Measurements from ENCODE around the gene KHK. TPM values are rescaled to one million over a fixed set of nuclear protein-coding genes. Genes with fewer than 3 reads are reported as not detected.

The KHK gene
- total and polyA plus RNA-seq, 9 of the 15 experiments (the other 6 are each of a cell fraction or from before 2014, with no cell fraction given), result 1.5 to 10.7 (median 5.2) TPM

GRCh38 chr2:27086090-27086723 lies 365 bp upstream of the KHK start (continued):
- TF ChIP-seq BRF2 (IDR thresholded peaks at IDR 0.05; ENCODE audit: borderline replicate concordance, insufficient read depth, insufficient read length) (no peak), RFX7 (CRISPR knock-in tag; IDR thresholded peaks at IDR 0.05) (no peak), NR0B1 (IDR thresholded peaks at IDR 0.05; ENCODE audit: partially characterized antibody) (no peak), ZMIZ1 (IDR thresholded peaks at IDR 0.05; ENCODE audit: low read depth in 2 of 2, low read length in 2 of 2) (no peak), YY1 (IDR thresholded peaks at IDR 0.05; ENCODE audit: borderline replicate concordance in 1 of 3, control insufficient read depth in 1 of 3, extremely low read depth in 1 of 3, insufficient read depth in 3 of 3, insufficient read length in 1 of 3, insufficient replicate concordance in 2 of 3, low read depth in 1 of 3, low read length in 2 of 3) (peak in 2 of 3 experiments; percentile 59 to 77), CSDE1 (IDR thresholded peaks at IDR 0.05) (no peak), SP1 (CRISPR knock-in tag; IDR thresholded peaks at IDR 0.05) (peak; percentile 70; the same call in 1 of the 2 replicates), BRF1 (IDR thresholded peaks at IDR 0.05; ENCODE audit: borderline replicate concordance, extremely low read depth, insufficient read length) (no peak), PHF21A (IDR thresholded peaks at IDR 0.05; ENCODE audit: borderline replicate concordance, low read depth) (no peak), HDAC6 (IDR thresholded peaks at IDR 0.05; ENCODE audit: low read depth, low read length) (no peak), KLF10 (CRISPR knock-in tag; IDR thresholded peaks at IDR 0.05) (no peak), TCF7 (IDR thresholded peaks at IDR 0.05; ENCODE audit: borderline replicate concordance) (no peak), POLR2A (conservative IDR thresholded peaks at IDR 0.05) (peak; percentile 70), MYNN (IDR thresholded peaks at IDR 0.05) (no peak), MYNN (CRISPR knock-in tag; IDR thresholded peaks at IDR 0.05) (no peak)
- TF ChIP-seq, protein P1, sequence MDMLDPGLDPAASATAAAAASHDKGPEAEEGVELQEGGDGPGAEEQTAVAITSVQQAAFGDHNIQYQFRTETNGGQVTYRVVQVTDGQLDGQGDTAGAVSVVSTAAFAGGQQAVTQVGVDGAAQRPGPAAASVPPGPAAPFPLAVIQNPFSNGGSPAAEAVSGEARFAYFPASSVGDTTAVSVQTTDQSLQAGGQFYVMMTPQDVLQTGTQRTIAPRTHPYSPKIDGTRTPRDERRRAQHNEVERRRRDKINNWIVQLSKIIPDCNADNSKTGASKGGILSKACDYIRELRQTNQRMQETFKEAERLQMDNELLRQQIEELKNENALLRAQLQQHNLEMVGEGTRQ (CRISPR knock-in tag; IDR thresholded peaks at IDR 0.05), result peak; percentile 85
- TF ChIP-seq, protein P2, sequence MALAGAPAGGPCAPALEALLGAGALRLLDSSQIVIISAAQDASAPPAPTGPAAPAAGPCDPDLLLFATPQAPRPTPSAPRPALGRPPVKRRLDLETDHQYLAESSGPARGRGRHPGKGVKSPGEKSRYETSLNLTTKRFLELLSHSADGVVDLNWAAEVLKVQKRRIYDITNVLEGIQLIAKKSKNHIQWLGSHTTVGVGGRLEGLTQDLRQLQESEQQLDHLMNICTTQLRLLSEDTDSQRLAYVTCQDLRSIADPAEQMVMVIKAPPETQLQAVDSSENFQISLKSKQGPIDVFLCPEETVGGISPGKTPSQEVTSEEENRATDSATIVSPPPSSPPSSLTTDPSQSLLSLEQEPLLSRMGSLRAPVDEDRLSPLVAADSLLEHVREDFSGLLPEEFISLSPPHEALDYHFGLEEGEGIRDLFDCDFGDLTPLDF (CRISPR knock-in tag; IDR thresholded peaks at IDR 0.05), result peak; percentile 55; the same call in 1 of the 2 replicates
- TF ChIP-seq, protein P3, sequence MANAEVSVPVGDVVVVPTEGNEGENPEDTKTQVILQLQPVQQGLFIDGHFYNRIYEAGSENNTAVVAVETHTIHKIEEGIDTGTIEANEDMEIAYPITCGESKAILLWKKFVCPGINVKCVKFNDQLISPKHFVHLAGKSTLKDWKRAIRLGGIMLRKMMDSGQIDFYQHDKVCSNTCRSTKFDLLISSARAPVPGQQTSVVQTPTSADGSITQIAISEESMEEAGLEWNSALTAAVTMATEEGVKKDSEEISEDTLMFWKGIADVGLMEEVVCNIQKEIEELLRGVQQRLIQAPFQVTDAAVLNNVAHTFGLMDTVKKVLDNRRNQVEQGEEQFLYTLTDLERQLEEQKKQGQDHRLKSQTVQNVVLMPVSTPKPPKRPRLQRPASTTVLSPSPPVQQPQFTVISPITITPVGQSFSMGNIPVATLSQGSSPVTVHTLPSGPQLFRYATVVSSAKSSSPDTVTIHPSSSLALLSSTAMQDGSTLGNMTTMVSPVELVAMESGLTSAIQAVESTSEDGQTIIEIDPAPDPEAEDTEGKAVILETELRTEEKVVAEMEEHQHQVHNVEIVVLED (CRISPR knock-in tag; IDR thresholded peaks at IDR 0.05), result peak; percentile 81
